ENCODE measurements around the gene GRIN2A.

The GRIN2A gene

DNA sequence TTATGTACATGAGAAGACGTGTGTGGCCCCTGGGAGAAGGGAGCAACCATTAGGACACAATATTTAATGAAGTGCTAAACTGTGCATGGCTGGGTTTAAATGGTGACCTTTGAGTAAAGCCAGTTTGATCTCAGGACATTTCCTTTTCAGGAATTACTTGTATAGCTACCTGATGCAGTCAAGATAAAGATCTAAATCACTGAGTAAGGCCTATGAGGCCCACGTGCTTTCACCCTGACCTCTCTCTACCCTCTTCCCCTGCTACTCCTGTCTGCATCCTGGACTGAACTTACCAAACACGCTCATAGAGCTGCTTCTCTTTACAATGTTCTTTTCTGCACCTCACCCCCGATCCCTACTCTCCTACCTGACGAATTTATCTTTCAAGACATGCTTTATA, 98.9 kb downstream of the GRIN2A start:
- DNase-seq, result no peak

DNA sequence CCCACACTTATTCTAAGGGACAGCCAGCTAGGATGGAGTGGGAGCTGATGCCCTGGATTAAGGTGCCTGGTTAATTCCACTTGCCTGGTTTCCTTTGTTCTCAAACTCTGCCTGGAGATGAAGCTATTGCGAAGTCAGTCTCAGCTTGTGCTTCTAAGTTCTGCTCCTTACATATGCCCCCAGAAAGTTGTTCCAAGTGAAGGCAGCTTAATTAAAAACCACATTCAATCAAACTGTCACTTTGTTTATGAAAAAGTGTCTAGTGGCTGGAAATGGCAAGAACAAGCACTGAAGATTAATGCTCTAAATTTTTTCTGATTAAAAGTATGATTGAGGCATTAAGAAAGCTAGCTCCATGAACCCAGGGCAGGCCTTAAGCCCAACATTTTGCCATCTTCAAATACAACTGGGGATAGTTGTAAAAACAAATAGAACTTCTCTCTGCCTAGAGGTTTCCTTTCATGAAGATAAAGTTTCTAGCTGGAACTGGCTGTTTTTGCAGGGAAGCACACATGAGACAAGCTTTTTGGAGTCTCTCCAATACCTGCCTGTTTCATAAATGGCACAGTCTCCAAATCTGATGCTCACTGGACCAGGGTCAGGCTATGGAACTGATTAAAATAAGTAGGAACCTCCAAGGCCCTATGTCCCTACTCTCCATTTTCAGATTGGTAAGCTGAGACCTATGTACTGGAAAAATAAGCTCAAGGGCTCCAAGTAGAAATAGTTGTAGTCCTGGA, 100.9 kb downstream of the GRIN2A start:
- DNase-seq, result no peak

DNA sequence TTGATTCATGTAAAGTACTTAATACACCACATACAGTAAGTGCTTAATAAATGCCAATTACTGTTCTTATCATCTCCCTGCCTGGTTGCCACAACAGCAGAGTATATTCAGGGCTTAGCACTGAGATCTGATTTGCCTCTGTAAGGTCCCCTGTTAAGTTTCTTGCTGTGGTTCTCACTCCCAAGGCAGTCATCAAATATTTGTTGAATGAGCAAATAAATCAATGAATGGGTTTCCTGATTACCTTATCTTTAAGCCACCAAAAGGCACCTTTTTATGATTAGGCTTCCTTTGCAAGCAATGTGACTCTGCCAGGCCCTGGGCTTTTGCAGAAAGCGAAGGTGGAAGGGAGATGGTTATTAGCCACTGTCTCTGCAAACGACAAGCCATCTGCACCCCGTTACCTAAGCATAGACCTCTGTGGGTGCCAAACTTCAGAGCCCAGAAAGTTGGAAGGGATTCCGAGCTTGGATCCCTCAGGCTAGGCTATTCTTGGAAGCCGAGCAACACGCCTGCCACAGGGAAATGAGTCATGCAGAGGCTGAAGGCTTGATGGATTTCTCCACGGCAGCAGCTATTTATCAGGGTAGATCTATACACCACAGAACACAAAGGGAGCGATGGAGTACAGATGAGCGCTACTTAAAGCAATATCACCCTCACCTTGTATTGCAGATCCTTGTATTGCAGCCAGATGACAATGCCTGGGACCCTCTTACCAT, 102.0 kb downstream of the GRIN2A start:
- DNase-seq, result no peak

DNA sequence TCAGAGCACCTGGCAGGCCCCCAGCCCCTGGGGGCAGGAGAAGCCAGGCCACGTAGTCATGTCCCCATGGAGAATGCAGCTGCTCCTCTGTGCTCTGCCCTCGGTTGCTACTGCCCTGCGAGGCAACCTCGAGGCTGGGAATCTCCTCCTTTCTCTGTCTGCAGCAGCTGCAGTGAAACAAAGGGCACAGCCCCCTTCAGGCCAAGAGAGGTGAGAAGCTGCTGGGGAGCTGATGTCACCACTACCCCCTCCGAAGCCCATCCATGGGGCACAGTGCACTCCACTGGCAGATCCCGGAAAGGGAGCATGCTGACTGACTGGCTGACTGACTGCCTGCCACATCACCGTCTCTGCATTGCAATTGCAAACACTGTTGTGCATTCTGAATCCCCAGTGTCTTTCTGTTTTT, 103.7 kb downstream of the GRIN2A start:
- no peak for DNase-seq

DNA sequence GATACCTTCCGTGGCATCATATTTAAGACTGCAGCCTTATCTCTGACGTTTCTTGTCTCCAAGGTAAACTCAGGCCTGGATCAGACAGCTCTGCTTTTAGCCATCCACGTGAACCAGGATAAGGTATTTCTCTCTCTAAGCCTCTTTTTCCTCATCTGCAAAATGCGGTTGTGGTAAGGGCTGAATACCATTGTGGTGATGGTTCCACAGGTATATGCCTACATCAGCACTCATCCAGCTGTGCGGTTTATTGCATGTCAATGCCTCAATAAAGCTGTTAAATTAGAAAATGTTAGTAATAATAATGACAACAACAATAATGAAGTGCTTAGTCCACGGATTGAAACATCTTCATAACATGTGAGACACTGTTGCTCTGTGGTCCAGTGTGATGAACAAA, 104.4 kb downstream of the GRIN2A start:
- no peak for DNase-seq

DNA sequence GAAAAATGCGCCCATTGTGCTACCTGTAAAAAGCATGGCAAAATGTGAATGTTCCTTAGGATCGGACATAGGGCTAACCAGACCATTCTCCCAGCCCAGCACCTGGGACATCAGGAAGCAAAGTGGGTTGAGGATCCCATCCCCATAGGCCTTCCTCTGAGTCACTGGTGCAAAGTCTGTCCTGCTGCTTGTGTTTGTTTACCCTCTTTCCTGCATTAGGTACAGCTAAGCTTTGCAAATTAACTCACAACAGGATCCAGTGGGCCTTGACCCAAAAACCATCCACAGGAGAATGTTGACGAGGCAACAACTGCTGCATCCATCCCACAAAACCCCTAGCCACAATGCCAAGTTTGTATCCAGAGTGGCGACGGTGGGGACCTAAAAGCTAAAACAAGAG, 106.2 kb downstream of the GRIN2A start:
- DNase-seq, result no peak

DNA sequence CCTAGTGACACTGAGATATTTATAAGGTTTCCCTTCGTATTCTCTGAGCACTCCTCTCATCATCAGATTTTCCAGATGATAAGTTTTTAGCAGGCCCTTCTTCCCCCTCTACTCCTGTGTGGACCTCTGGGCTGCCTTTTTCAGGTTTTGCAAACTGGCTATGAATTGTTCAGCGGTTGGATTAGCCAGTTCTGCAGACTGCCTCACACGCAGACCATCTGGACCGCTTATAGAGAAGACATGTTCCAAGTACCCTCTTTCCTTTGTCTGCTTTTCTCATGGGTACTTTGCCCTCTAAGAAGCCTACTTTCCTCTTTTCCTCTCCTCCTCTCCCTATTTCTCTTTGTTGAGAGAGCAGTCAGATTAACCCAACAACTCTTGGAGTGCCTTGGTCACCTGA, 111.6 kb downstream of the GRIN2A start:
- no peak for DNase-seq

DNA sequence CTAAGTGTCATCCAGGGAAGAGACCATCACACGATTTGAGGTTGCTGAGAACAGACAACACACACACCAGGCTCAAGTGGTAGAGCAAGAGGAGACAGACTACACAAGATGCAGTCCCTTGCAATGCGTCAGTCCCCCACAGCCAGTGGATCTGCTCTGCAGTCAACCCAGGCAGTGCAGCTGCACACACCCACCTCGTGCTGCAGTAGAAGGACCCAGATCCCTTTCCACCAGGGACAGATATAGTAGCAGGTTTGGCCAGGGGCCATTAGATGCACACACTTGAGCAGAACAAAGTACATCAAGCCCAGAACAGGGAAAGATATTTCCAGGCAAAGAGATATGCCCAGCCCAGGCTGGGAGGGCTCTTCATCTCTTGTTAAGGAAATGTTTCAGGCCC, 112.9 kb downstream of the GRIN2A start:
- DNase-seq, result no peak

DNA sequence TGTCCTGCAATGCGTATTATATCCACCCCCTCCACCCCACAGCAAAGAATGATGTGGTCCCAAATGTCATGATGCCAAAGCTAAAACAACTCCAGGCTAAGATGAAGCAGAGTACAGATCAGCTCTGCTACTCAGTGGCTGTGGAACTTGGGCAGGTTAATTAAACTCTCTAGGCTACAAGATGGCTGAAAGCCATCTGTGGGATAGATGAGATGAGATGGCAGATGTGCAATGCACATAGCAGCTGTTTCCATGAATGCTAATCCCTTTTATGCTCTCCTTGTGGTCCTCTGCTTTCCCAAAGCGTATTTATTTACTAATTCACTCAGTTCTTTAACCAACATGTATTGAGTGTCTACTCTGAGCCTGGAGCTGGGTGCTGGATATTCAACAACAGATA, 114.4 kb downstream of the GRIN2A start:
- DNase-seq, result no peak

DNA sequence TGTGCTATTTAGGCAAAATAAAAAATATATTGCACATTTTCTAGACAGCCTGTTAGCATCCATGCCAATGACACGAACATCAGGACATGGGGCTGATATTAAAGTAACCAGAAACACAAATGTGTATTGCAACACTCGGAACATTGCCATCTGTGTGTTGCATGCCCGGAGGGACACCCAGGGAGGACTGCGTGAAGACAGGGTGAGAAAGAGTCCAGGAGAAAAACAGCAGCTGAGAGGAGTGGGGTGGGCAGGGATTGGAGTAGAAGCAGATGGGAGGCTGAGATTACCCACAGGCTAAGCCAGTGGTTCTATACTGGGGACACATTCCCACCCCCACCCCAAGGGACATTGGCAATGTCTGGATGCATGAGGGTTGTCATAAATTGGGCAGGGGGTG, 114.8 kb downstream of the GRIN2A start:
- DNase-seq, result no peak

DNA sequence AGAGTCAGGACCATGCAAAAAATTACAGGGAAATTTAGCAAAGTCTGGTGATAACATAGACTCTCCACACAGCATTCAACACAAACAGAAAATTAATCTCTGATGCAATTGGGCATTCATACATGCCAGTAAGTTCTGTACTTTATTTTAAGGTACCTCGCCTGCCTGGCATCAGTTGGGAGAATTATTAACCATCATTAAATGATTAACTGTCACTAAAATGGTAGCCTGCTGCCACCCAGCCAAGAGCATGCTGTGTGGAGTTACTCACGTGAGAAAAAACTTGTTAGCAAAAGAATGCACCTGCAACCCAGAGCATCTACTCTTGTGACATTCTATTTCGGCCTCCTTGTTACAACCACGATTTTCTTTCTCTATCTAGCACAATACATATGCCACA, 117.2 kb downstream of the GRIN2A start:
- no peak for DNase-seq

DNA sequence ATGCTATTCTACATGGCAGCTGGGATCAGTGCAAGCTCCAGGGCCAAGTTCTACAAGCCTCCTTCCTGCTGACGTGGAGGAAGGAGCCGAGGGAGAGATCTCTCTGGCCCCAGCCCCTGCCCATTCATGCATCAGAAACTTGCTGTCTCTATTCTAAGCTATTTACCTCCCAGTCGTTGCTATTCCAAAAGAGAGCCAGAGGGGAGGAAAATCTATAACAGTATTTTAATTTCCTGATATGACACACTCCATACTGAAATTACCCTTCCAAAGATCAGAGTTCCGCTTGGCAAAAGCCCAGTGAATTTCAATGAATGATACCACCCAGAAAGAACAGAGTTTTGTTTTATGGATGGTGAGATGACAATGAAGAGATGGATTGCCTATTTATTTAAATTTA, 133.4 kb downstream of the GRIN2A start:
- no peak for DNase-seq

DNA sequence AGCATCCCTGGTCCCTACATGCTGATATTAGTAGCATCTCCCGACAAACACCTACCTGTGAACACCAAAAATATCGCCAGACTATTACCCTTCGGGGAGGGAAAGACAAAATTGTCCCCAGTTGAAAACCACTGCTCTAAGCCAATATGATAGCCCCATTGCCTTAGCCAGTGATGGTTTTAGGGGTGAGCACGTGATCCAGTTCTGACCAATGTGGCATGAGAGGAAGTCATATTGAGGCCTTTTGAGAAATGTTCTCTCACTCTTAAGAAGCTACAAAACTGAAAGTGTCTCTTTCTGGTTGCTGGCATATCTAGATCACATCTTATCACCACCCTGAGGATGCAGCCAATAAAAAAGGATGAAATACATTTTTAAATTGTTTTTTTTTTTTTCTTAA, 136.3 kb downstream of the GRIN2A start:
- DNase-seq, result no peak

DNA sequence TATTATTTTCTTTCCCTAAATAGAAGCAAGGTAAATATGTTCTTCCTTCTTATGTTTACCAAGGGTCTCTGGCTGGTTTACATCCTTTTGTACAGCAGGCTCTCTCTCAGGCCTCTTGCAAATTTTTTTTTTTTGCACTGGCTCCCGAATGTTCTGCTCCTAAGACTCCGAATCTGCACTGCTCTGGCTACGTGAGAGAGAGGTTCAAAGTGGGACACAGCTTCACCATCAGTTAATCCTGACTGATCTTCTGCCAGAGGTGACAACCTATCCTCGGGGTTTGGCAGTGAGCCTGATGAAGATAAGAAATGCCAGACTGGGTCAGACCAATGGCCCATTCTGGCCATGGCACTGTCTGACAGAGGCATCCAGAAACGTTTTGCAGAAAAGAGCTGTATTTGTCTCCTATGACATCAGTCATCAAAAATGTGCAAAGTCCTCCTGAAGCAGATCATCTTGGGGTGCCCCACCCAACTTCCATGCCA, 136.9 kb downstream of the GRIN2A start:
- no peak for DNase-seq

DNA sequence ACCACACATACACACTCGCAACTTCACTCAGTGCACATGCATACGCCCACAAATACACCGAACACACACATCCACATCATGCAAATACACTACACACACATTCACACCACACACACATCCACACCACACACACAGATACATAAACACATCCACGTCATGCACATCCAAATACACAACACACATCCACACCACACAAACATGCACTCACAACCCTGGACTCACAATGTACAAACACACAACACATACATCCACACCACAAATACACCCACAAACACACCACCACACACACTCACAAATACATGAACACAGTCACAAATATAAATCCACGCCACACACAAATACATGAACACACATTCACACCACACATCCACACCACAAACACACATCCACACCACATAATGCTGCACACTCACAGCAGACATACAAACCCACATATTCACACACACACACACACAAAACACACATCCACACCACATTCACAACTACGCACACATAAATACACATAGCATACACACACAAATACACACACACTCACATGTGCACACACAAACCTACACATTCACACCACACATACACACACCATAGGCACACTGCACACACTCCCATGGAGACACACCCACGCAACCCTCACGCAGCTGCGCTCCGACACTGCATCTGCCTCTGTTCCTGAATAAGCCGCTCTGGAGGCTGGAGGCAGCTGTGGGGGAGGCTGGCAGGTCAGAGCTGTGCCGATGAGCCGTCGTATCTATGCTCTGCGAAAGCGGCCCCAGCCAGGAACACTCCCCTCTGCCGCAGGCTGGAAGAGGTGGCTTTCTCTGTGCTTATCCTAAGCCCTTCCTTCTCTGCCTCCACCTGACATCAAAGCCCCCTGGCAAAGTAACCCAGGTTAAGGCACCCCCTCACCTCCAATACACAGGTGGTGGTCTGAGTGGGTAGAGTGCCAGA, 141.8 kb downstream of the GRIN2A start:
- DNase-seq, result no peak

DNA sequence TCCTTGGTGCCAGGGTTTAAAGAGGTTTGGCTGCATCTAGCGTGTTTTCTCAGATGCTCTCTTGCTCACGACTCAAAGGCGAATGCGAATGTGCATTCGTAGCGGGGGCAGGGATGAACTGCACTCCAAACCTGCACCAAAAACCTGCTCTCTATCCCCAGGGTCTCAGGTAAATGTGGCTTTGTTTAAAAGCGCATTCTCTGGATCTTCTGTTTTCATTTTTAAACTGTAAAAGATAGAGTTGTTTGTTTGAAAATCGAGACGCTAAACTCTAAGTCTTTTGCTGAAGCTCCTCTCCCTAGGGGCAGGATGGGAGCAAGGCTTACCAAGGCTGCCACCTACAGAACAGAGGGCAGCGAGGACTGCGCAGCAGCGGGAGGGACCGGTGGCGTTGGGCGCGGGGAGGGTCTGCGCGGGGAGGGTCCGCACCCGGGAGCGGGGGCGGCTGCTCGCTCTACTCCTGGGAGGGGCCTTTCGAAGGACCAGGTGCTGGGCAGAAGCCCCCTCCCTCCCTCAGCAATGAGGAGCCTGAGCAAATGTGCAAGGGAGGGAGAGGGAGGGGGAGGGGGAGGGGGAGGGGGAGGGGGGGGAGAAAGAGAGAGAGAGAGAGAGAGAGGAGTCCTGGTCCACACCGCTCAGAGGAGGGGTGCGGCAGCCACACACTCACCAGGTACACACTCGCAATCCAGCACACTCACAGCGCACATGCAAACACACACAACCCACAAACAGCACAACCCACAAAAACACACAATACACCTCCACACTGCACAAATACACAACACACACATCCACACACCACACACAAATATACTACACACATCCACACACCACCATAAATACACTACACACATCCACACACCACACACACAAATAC, 142.8 kb downstream of the GRIN2A start:
- DNase-seq, result no peak

DNA sequence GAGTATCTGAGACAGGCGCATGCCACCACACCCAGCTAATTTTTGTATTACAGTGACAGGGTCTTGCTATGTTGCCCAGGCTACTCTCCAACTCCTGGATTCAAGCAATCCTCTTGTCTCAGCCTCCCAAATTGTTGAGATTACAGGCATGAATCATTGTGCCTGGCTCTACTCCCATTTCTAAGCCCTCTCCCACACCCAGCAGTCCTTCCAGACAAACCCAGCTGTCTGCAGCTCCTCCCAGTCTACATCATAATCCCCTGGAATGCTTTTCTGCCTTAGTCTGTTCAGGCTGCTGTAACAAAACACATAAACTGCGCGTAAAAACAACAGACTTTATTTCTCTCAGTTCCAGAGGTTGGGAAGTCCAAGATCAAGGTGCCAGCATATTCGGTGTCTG, 144.5 kb downstream of the GRIN2A start:
- no peak for DNase-seq

DNA sequence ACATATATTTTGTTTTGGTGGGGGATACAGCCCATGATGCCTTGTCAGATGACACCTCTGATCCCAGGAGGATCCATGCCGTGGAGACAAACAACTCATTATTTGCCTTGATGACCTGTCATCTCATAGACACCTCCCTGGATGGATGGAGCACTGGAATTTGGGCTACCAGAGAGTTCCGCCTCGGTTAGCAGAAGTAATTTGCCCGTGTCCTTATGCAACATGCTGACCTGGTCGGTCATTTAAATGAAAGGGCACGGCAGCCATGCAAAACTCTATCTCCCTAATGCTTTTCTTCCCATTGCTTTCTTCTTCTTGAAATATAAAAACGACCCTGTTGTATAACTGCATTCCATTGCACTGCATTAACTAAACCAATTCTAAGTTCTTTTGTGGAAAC, 145.3 kb downstream of the GRIN2A start:
- DNase-seq, result no peak

DNA sequence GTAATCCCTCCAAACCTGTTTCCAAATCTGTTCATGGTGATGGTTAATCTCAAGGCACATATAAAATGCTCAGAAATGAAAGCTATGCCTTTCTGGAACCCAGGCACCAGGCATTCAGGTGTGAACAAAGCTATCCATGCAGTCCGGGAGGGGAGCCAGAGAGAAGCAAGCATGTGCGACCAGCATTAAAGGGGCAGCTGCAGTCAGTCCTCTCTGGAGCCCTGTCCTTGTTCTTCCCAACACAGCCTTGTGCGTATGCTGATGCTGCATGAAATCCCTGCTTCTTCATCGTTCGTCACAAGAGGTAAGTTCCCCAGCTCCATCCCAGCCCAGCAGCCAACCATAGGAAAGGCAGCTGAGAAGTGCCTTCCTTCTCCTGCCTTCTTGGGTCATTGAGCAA, 148.7 kb downstream of the GRIN2A start:
- no peak for DNase-seq

DNA sequence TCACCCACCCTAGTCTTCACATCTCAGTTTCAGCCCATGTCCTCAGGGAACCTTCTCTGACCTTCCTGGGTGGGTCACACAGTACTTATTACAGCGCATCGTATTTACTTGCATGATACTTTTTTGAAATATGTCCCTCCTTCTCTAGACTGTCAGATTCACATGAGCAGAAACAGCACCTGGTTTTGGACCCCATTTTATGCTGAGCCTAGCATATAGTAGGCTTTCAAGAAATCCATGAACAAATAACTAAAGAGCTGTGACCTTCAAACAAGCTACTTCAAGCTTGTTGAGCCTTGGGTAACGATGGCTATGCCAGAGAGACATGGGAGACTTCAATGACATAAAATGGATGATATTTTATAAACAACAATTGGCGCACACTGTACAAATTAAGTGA, 150.3 kb downstream of the GRIN2A start:
- no peak for DNase-seq

DNA sequence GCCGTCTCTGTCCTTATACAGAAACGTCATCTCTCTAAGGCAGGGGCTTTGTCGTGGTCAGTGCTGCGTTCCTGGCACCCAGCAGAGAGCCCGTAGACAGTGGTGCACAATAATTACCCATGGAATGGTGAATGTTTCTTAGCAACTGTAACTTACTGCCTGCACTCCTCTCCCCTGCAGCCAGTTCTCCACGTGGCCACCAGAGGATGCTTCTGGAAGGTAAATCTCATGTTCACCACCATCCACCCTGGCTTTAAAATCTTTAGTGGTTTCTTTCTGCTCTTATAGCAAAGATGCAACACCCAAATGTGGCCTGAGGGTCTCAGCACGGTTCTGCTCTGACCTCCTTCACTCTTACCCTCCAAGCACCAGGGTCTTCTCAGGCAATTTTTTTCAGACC, 150.8 kb downstream of the GRIN2A start:
- DNase-seq, result no peak

DNA sequence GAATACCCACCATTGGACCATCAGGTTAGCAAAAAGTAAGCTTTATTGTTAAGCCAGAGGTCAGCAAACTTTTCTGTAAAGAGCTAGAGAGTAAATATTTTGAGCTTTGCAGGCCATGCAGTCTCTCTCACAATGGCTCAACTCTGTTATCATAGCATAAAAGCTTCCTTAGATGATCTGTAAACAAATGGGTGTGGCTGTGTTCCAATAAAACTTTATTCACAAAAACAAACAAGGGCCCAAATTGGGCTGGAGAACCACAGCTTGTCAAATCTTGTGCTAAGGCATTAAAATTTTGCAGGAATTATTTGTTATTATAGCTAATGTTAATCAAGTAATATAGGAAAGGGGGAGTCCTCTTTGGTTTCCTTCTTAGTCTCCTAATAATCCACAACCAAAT, 153.6 kb downstream of the GRIN2A start:
- no peak for DNase-seq

DNA sequence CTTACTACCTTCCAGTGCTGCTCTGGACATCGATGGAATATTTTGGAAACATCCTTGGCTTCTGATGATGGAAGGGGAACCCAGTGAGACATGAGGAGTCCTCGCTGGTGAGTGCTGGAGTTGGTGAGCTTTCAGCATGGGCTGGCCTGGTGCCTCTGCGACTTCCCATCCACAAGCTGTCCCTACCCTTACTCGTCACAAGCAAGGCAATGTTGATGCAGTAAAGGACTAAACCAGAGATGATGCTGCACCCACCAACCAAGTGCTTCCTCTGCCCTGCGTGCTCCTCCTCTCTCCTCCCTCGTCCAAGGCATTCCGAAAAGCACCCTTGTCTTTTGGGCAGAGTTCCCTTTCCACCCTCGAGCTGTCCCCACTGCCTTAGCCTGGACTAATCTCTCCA, 154.7 kb downstream of the GRIN2A start:
- DNase-seq, result no peak
